NCI-H2196 treated with DMSO at 0.1 percent for 48 hours (cell line): Measurements from ENCODE around the gene MDFI.
A peak's percentile ranks its signal among the peaks of the same experiment; 100 is the strongest.

Source experiments
- DNase-seq: peaks from one replicate; lab custom pipeline; 2025; ENCODE audit not compliant: unreplicated experiment; lab: John Stamatoyannopoulos, UW

MDFI gene

GRCh38 chr6:41671376-41671775, 33.1 kb downstream of the MDFI start:
- no peak for DNase-seq

- DNase-seq: no peak
These were observed 33.7 kb downstream of the MDFI start for GRCh38 chr6:41672016-41672415.

GRCh38 chr6:41672816-41673703, 34.8 kb downstream of the MDFI start:
- DNase-seq: no peak

GRCh38 chr6:41673704-41674000, 35.4 kb downstream of the MDFI start:
- DNase-seq: no peak

- DNase-seq: no peak
These were observed 36.1 kb downstream of the MDFI start for GRCh38 chr6:41674231-41675000.

- DNase-seq: no peak
These were observed 37.0 kb downstream of the MDFI start for GRCh38 chr6:41675176-41675775.

- DNase-seq: no peak
These were observed 37.7 kb downstream of the MDFI start for GRCh38 chr6:41675992-41676391.

- no peak for DNase-seq
These were observed 38.2 kb downstream of the MDFI start for GRCh38 chr6:41676431-41676830.

- DNase-seq: no peak
These were observed 39.1 kb downstream of the MDFI start for GRCh38 chr6:41677124-41677921.

GRCh38 chr6:41678511-41679084, 40.3 kb downstream of the MDFI start:
- DNase-seq: no peak

- no peak for DNase-seq
These were observed 41.4 kb downstream of the MDFI start for GRCh38 chr6:41679696-41680095.

- DNase-seq: no peak
These were observed 42.1 kb downstream of the MDFI start for GRCh38 chr6:41680182-41680965.

GRCh38 chr6:41682056-41682477, 43.8 kb downstream of the MDFI start:
- peak; percentile 75 for DNase-seq

GRCh38 chr6:41682497-41683272, 44.4 kb downstream of the MDFI start:
- no peak for DNase-seq

GRCh38 chr6:41683273-41683522, 44.9 kb downstream of the MDFI start:
- DNase-seq: no peak

- no peak for DNase-seq
These were observed 45.4 kb downstream of the MDFI start for GRCh38 chr6:41683523-41684310.

- DNase-seq: no peak
These were observed 46.3 kb downstream of the MDFI start for GRCh38 chr6:41684311-41685180.
